Measurements from ENCODE around the gene MTIF3.

MTIF3 gene

DNA sequence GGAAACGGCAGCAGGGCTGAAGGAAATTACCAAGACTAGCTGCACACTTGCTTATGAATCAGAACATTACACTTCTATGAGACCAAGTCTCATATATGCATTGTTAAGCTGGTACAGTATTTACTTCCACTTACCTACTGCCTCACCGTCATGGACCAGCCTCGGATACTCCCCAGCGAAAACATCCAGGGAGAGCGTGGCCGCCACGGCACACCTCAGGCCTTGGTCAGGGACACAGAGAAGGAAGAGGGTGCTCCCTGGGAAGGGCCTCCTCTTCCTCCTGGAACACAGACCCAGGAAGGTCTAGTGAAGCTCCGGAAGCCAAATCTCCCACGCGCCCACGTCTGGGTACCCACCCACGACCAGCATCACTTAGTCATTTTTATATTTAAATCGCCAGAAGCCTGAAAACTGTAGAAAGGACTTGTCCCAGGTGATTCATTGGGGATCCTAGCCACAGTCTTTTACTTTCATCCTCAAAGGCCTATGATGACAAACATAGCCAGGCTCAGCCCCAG, 24.4 kb upstream of the MTIF3 start:
- Mint-ChIP-seq H3K4me1 (peaks cover 12% of the 10 kb centered on the region), H3K9me3 (no peaks in the 10 kb centered on the region), H3K4me3 (no peak overlapping the region), H3K27me3 (peaks cover 22% of the 10 kb centered on the region), H3K36me3 (ENCODE audit: insufficient read depth) (no peaks in the 10 kb centered on the region), H3K27ac (ENCODE audit: low read depth) (no peak overlapping the region)
- DNase-seq (ENCODE audit: low spot score in 2 of 2) = no peak
- no peak for ATAC-seq (replicated peaks; ENCODE audit: extremely low read depth, poor library complexity, severe bottlenecking)

DNA sequence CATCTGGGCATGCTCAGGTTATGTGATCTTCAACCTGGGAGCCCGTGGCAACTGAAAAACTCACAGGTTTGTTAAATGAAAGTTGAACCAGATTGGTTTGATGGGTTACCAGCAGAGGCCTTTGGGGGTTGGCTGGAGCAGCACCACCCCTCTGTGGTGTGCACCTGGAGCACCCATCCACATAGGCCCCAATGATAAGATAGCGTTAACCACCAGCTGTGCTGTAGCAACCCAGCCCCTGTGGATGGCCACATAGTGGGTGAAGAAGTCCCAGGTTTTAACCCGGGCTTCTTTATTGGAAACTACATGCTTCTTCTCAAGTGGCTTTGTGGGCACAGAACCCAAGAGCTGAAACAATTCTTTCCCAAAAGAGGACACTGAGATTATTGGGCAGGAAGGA, 22.6 kb upstream of the MTIF3 start:
- peaks cover 9% of the 10 kb centered on the region for H3K27me3 Mint-ChIP-seq
- no peak overlapping the region for H3K27ac Mint-ChIP-seq (ENCODE audit: low read depth)
- no peaks in the 10 kb centered on the region for H3K36me3 Mint-ChIP-seq (ENCODE audit: insufficient read depth)
- ATAC-seq (replicated peaks; ENCODE audit: extremely low read depth, poor library complexity, severe bottlenecking) (peak; percentile 77), DNase-seq (ENCODE audit: low spot score in 2 of 2) (no peak)
- H3K4me3 Mint-ChIP-seq = no peak overlapping the region
- H3K4me1 Mint-ChIP-seq = peaks cover 12% of the 10 kb centered on the region
- H3K9me3 Mint-ChIP-seq = no peaks in the 10 kb centered on the region

DNA sequence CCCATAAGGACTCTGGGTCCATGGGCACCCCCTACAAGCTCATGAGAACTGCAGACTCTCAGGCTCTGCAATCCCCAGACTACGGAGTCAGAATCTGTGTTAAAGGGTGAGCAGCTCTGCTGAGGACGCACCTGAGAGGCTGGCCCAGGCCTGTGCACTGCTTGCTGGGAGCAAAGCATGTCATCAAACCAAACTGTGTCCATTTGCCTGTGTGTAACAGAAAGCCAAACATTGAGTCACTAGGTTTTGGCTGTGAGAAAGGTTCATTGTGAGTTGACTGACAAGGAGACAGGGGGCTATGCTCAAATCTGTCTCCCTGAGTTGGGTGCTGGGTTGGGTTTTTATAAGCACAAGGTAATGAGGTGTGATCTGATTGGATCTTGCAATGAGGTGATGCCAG, 22.1 kb upstream of the MTIF3 start:
- peaks cover 4% of the 10 kb centered on the region for H3K27me3 Mint-ChIP-seq
- H3K4me1 Mint-ChIP-seq = peaks cover 12% of the 10 kb centered on the region
- DNase-seq (ENCODE audit: low spot score in 2 of 2) = no peak
- no peaks in the 10 kb centered on the region for H3K9me3 Mint-ChIP-seq
- no peaks in the 10 kb centered on the region for H3K36me3 Mint-ChIP-seq (ENCODE audit: insufficient read depth)
- no peak for ATAC-seq (replicated peaks; ENCODE audit: extremely low read depth, poor library complexity, severe bottlenecking)
- no peak overlapping the region for H3K27ac Mint-ChIP-seq (ENCODE audit: low read depth)
- H3K4me3 Mint-ChIP-seq = no peak overlapping the region

DNA sequence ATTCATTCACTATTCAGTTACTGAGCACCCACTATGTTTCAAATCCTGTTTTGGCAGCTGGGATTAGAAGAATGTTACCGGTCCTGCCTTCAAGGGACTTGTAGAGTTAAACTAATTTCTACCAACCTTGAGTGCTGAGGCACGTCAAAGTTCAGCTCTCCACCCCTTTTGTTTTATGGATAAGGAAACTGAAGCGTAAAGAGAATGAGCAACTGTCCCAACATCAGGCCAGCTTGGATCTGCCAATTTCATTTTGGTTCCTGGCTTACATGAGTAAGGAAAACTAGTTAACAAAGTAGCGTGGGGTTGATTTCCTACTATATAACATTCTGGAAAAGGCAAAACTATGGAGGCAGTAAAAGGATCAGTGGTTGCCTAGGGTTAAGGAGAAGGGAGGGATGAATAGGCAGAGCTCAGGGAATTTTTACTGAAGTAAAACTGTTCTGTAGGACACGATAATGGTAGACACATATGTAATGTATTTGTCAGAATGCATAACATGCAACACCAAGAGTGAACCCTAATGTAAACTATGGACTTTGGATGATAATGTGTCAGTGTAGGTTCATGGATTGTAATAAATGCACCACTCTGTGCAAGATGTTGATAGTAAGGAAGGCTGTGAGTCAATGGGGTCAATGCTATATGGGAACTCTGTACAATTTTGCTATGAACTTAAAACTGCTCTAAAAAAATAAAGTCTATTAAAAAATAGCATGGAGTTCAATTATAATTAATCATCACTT, 19.9 kb upstream of the MTIF3 start:
- H3K4me3 Mint-ChIP-seq = no peak overlapping the region
- no peaks in the 10 kb centered on the region for H3K9me3 Mint-ChIP-seq
- H3K27me3 Mint-ChIP-seq = no peaks in the 10 kb centered on the region
- H3K4me1 Mint-ChIP-seq = peaks cover 18% of the 10 kb centered on the region
- H3K27ac Mint-ChIP-seq (ENCODE audit: low read depth) = no peak overlapping the region
- H3K36me3 Mint-ChIP-seq (ENCODE audit: insufficient read depth) = no peaks in the 10 kb centered on the region
- ATAC-seq (replicated peaks; ENCODE audit: extremely low read depth, poor library complexity, severe bottlenecking) (no peak), DNase-seq (ENCODE audit: low spot score in 2 of 2) (no peak)

- Mint-ChIP-seq H3K27ac (ENCODE audit: low read depth) (no peak overlapping the region), H3K36me3 (ENCODE audit: insufficient read depth) (no peaks in the 10 kb centered on the region), H3K27me3 (no peaks in the 10 kb centered on the region), H3K4me3 (no peak overlapping the region), H3K4me1 (peaks cover 5% of the 10 kb centered on the region), H3K9me3 (no peaks in the 10 kb centered on the region)
- ATAC-seq (replicated peaks; ENCODE audit: extremely low read depth, poor library complexity, severe bottlenecking) (no peak), DNase-seq (ENCODE audit: low spot score in 2 of 2) (no peak)
Observed at GRCh38 chr13:27466513-27466912, 16.1 kb upstream of the MTIF3 start.

- no peaks in the 10 kb centered on the region for H3K9me3 Mint-ChIP-seq
Observed at GRCh38 chr13:27465611-27466010, 15.2 kb upstream of the MTIF3 start.

DNA sequence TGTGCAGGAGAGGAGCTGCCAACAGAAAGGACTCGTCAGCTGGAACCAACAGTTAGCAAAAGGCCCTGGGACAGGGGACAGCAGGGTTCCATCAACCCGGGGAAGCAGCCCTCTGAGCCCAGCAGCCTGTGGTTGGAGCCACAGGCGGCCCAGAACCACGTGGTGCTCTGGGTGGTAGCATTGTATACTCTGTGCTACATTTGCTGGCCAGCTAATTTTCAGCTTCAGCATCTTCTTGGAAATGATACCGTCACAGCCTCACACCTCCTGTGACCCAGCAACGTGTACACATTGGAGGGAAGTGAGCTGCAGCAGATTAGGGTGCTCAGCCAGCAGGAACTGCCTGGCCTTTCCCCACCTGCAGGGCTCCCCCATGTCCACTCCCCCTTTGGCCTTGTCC, 13.1 kb upstream of the MTIF3 start:
- no peaks in the 10 kb centered on the region for H3K9me3 Mint-ChIP-seq
- no peaks in the 10 kb centered on the region for H3K27me3 Mint-ChIP-seq
- ATAC-seq (replicated peaks; ENCODE audit: extremely low read depth, poor library complexity, severe bottlenecking) (no peak), DNase-seq (ENCODE audit: low spot score in 2 of 2) (no peak)
- no peak overlapping the region for H3K4me3 Mint-ChIP-seq
- H3K36me3 Mint-ChIP-seq (ENCODE audit: insufficient read depth) = no peaks in the 10 kb centered on the region
- H3K27ac Mint-ChIP-seq (ENCODE audit: low read depth) = no peak overlapping the region
- H3K4me1 Mint-ChIP-seq = peaks cover 5% of the 10 kb centered on the region

More at GRCh38 chr13:27465611-27466010, 15.2 kb upstream of the MTIF3 start:
- ATAC-seq (replicated peaks; ENCODE audit: extremely low read depth, poor library complexity, severe bottlenecking) (no peak), DNase-seq (ENCODE audit: low spot score in 2 of 2) (no peak)
- peaks cover 5% of the 10 kb centered on the region for H3K4me1 Mint-ChIP-seq
- no peak overlapping the region for H3K4me3 Mint-ChIP-seq
- H3K27ac Mint-ChIP-seq (ENCODE audit: low read depth) = no peak overlapping the region
- no peaks in the 10 kb centered on the region for H3K36me3 Mint-ChIP-seq (ENCODE audit: insufficient read depth)
- no peaks in the 10 kb centered on the region for H3K27me3 Mint-ChIP-seq

DNA sequence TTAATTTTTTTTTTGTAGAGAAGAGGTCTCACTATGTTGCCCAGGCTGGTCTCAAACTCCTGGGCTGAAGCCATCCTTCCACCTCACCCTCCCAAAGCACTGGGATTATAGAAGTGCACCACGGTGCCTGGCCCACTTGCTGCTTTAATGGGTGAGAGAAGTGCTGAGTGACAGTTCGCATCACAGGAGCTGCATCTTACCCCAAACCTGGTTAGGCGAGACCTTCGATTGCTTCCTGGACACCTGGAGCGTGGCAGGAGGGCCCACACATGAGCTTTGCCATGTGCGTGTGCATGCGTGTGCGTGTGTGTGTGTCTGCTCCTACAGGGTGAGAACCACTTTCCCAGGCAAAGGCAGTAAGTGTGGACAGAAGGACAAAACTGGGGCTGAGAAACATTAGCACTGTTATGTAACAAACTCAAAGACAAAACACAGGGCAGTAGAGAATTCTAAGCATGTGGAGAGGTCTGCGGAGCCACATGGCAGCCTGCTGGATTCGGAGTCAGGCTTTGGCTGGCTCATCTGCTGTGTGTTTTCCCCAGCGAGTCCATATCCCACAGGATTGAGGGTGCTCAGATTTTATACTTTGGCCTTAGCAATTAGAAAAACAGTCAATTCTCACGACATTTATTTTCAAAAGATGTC, 11.7 kb upstream of the MTIF3 start:
- H3K4me3 Mint-ChIP-seq = no peak overlapping the region
- H3K9me3 Mint-ChIP-seq = no peaks in the 10 kb centered on the region
- H3K27ac Mint-ChIP-seq (ENCODE audit: low read depth) = no peak overlapping the region
- H3K27me3 Mint-ChIP-seq = no peaks in the 10 kb centered on the region
- DNase-seq (ENCODE audit: low spot score in 2 of 2) (no peak), ATAC-seq (replicated peaks; ENCODE audit: extremely low read depth, poor library complexity, severe bottlenecking) (no peak)
- peaks cover 5% of the 10 kb centered on the region for H3K4me1 Mint-ChIP-seq
- no peaks in the 10 kb centered on the region for H3K36me3 Mint-ChIP-seq (ENCODE audit: insufficient read depth)

DNA sequence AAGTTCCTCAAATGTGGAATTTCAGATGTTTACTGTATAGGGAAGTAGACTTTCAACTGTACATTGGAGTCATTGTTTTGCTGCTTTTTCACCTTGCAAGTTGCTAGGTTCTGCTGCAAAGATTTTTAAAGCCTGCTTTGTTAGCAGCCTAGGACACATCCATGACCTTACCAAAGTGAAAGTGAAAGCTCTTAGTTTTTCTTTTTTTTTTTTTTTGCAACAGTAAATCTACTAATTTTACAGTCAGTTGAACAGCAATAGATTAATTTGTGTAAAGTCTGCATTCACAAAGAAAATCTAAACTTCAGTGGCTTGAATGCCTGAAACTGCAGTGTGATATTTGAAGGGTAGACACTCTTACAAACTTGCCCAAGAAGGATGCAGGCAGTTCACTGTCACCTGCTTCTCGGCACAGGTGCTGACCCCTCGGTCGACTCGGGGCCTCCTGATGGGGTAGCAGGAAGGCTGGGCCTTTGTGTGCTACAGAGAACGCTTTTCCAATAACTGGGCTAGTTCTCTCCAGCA, 5.0 kb upstream of the MTIF3 start:
- Mint-ChIP-seq H3K27me3 (no peaks in the 10 kb centered on the region), H3K36me3 (ENCODE audit: insufficient read depth) (peaks cover 16% of the 10 kb centered on the region), H3K9me3 (no peaks in the 10 kb centered on the region), H3K4me1 (peaks cover 17% of the 10 kb centered on the region), H3K27ac (ENCODE audit: low read depth) (peak overlapping the region; percentile 99), H3K4me3 (peak overlapping the region; percentile 87)
- ATAC-seq (replicated peaks; ENCODE audit: extremely low read depth, poor library complexity, severe bottlenecking) = no peak
- DNase-seq (ENCODE audit: low spot score in 2 of 2) = no peak

DNA sequence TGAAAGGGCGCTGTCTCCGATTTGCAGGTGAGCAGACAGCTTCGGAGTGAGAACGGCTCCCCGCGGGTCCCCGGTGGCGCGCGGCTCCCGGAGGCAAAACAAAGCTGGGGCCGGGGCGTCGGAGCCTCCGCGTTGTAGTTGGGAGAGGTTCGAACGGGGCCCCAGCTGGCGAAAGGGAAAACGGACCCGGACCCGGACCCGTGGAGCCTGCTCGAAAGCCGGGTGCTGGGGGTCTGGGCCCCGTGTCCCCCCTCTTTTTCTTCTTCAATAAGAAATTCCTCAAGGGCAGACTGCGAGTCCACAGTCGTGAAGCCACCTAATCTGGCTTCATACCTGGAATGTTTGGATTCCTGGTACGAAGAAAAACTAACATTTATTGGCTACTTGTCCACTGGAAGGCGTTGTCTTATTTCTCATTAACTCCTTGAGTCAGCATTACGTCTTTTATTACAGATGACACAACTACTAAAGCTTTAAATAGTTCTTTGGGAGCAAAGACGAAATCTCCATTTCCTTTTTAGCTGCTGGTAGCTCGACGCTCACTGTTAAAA, 632 bp upstream of the MTIF3 start:
- Mint-ChIP-seq H3K27me3 (no peaks in the 10 kb centered on the region), H3K4me1 (peaks cover 51% of the 10 kb centered on the region), H3K9me3 (no peaks in the 10 kb centered on the region), H3K27ac (ENCODE audit: low read depth) (peak overlapping the region; percentile 95), H3K4me3 (peak overlapping the region; percentile 79), H3K36me3 (ENCODE audit: insufficient read depth) (peaks cover 28% of the 10 kb centered on the region)
- no peak for DNase-seq (ENCODE audit: low spot score in 2 of 2)
- peak; percentile 6 for ATAC-seq (replicated peaks; ENCODE audit: extremely low read depth, poor library complexity, severe bottlenecking)

DNA sequence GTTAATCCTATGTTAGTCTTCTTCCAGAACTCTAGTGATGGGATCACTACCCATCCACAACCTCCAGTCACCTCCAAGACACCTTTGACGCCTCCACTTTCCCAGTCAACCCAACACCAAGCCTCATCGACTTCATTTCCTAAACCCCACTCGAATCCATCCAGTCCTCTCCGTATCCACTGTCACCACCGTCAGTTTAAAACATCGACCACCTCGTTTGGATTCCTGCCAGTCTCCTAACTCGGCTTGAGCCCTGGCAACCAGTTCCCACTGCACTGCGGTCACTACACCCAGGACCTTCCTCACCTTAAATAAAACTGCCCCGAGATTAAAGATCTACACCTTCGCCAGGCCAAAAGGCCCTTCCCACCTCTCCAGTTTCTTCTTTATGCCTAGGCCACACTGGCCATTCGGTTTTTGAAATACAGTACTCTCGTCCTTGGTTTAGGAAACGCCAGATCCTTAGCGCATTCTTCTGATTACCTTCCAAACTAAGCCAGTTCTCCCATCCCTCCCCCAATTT, 1.2 kb downstream of the MTIF3 start:
- Mint-ChIP-seq H3K4me3 (peak overlapping the region; percentile 79), H3K27me3 (no peaks in the 10 kb centered on the region), H3K36me3 (ENCODE audit: insufficient read depth) (peaks cover 24% of the 10 kb centered on the region), H3K4me1 (peaks cover 55% of the 10 kb centered on the region), H3K9me3 (no peaks in the 10 kb centered on the region), H3K27ac (ENCODE audit: low read depth) (peak overlapping the region; percentile 95)
- DNase-seq (ENCODE audit: low spot score in 2 of 2) (no peak), ATAC-seq (replicated peaks; ENCODE audit: extremely low read depth, poor library complexity, severe bottlenecking) (no peak)

GRCh38 chr13:27448308-27448707, 2.1 kb downstream of the MTIF3 start:
- Mint-ChIP-seq H3K36me3 (ENCODE audit: insufficient read depth) (peaks cover 24% of the 10 kb centered on the region), H3K9me3 (no peaks in the 10 kb centered on the region), H3K27ac (ENCODE audit: low read depth) (peak overlapping the region; percentile 95), H3K27me3 (no peaks in the 10 kb centered on the region), H3K4me3 (peak overlapping the region; percentile 79), H3K4me1 (peaks cover 55% of the 10 kb centered on the region)
- ATAC-seq (replicated peaks; ENCODE audit: extremely low read depth, poor library complexity, severe bottlenecking) = no peak
- DNase-seq (ENCODE audit: low spot score in 2 of 2) = no peak

Measured in central memory CD8-positive, alpha-beta T cell (primary cell).